NCI-H69 (cell line): ENCODE data around the gene CDH16.
"Not testable (repeated sequence)": the region's sequence is repeated elsewhere in the genome, so short reads cannot be mapped to it uniquely, and the experiment has no call there.

ENCODE experiments used
- DNase-seq: peaks from one replicate; lab custom pipeline; 2025; lab: John Stamatoyannopoulos, UW

The CDH16 gene

GRCh38 chr16:66908762-66909559, 9.7 kb downstream of the CDH16 start:
- no peak for DNase-seq

DNA sequence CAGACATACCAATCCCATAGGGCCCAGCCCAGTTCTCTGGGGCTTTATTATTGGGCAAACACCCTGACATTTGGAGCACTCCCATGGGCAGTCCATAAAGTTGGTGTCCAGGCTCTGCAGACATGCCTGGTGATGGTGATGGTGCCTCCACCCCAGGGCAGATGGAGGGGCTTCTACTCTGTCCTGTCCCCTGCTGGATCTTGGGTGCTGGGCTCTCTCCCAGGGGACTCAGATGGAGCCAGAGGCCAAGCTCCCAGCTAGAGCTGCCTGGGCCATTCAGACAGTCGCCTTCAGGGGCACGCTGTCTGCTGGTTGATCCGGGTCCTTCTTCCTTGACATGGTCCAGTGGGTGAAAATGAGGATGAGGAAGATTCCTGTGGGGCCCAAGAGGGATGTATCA, 10.6 kb downstream of the CDH16 start:
- DNase-seq = no peak

DNA sequence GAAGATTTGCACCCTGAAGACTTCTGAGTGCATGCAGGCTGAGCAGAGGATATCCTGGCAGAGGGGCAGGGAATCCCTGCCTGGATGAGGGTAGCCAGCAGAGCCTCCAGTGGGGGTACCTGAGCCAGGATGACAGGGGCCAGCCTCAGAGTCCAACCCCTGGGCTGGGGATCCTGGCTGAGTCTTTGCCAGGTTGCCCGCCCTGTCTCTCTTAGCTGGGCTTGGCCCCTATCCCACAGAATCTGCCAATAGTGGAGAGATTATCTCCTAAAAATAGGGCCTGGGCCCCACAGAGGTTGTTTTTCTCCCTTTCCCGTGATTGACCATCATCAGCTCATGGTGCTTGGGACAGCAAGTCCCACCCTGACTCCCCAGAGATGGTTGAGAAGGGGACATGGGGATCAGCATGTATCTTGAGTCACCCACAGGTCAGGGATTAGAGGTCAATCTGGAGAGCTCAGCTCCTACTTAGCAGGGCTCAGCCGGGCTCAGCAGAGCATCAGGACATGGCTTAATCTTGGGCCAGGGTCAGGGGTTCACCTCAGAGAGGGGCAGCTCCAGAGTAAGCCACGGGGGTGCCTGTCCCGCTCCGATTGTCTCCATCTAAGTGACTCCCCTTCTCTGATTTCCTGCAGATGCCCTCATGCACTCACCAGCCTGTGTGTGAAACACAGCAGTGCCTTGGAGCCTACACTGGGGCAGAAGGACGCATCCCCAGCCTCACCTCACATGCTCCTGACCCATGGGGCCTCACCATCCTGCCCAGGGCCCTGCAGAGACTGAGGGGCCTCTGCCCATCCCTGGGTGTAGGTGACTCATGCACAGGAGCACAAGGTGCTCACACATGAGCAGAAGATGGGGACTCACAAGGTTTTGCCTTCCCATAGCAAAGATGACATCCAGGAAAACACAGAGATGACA, 11.5 kb downstream of the CDH16 start:
- no peak for DNase-seq

DNA sequence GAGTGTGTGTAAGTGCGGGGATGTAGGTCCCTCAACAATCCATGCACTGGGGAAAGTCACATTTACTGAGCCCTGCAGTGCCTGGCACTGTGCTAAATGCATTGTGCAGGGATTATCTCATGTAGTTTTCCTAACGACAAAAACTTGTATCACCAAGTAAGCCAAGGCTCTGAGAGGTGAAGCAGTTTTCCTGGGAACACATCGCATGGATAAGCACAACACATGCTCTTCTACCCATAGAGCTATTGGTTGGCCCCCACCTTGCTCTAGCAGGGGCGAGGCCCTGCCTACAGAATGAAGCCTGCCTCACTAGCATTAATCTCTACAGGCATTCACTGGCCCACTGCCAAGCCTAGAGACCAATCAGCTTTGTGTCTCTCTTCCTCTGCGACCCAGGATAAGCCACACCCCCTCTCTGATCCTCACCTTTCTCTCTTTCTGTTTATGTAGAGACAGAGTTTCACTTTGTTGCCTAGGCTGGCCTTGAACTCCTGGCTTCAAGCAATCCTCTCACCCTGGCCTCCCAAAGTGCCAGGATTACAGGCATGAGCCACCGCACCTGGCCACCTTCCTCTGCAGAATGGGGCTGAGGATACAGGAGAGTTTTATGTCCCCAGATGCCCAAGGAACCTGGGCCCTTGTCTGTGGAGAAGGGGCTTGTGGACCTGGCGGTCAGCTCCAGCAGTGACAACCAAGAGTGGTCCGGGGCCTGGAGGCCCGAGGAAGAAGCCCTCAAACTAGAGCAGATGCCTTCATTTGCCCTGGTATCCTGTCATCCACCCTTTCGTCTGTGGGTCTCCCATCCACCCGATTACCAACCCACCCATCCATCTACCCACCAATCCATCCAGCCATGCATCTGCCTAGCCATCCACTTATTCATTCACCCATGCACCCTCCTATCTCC, 12.8 kb downstream of the CDH16 start:
- peak; percentile 72 for DNase-seq

- DNase-seq = no peak
These were observed 13.6 kb downstream of the CDH16 start for GRCh38 chr16:66904846-66905632.

GRCh38 chr16:66904428-66904845, 14.2 kb downstream of the CDH16 start:
- DNase-seq = no peak

DNA sequence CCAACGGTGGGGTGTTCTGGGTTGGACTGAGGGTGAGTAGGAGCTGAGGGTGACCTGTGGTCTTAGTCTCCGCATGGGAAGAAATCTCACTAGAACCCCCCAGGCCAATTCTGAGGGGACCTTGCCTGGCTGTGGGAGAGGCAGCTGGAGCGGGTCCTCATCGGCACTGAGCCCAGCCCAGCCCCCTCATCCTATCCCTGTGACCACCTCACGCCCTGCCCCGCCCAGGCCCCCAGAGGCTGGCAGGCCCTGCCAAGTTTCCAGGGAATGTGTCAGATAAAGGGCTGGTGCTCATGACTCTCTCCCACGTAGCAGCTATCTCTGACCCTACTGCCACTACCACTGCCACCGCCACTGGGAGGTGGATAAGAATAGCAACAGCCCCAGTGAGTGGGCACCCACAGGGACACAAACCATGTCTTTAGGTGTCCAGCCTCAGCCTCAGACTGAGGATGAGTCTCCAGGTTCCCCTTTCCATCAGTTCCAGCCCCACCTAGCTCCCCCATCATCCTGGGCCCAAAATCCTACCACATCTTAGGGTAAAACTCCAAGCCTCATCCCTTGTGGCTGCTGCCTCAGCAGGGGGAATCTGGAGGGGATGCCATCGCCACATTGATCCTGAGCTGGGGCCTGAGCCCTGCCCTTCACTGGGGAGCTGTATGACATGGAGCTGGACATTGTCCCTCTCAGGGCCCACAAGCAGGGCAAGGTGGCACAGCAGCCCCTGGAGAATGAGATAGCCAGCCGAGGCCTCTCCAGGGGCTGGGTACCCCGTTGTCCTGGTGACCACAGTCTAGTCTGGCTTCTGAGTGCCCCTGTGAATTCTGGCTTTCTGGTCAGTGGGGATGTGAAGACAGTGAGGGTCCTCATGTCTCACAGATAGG, 14.9 kb downstream of the CDH16 start:
- no peak for DNase-seq

DNA sequence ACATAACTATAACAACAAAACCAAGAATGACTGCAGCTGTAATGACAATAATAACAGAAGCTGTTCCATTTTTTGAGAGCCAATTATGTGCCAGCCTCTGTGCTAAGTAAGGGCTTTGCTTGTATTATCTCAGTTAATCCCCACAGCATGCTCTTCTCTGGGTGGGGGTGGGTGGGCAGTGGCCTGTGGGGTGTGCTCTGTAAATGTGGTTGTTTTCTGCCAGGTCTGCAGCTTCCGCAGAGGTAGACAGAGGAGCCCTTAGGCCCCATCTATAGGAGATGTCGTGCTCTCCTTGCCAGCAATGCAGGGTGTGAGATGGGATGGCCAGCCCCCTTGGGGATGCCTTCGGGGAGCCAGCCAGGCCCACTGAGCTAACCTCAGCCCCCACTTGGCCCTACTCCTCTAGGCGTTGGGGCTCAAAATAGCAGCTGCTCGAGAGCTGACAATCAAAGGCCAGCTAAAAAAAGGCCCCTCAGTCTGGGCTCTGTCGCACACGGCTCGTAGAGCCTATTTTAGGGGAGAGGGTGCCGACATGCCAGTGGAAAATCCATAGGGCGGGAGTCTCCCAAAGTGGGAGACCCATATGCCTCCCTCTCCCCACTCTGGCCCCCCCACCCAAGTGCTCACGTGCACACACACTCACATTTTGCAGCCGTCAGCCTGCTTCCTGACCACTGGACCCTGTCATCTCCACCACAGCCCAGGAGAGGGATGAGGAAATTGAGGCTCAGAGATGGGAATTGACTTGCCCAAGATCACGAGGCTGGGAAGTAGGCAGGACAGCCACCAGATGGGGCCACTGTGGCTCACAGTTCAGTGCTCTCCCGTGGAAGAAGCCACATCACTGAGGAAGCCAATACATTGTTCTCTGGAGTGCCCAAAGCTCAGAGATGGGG, 15.8 kb downstream of the CDH16 start:
- DNase-seq = no peak

DNA sequence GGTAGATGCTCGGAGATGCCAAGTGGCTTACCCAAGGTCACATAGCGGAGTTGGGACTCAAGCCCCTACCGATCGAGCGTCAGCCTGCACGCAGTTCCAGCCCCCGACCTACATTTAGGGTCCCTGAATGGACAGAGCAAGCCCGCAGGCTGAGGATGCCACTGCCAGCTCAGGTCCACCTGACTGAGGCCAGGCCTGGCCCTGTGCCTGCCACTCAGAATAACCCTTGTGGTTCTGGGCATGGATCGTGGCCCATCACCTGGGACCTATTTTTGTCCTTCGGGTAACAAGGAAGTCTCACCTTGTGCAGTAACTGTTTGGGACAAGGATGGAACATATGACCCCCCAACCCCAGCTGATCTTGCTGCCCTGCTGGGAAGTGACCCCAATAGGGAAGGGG, 17.1 kb downstream of the CDH16 start:
- no peak for DNase-seq

GRCh38 chr16:66900721-66901441, 17.8 kb downstream of the CDH16 start:
- no peak for DNase-seq

DNA sequence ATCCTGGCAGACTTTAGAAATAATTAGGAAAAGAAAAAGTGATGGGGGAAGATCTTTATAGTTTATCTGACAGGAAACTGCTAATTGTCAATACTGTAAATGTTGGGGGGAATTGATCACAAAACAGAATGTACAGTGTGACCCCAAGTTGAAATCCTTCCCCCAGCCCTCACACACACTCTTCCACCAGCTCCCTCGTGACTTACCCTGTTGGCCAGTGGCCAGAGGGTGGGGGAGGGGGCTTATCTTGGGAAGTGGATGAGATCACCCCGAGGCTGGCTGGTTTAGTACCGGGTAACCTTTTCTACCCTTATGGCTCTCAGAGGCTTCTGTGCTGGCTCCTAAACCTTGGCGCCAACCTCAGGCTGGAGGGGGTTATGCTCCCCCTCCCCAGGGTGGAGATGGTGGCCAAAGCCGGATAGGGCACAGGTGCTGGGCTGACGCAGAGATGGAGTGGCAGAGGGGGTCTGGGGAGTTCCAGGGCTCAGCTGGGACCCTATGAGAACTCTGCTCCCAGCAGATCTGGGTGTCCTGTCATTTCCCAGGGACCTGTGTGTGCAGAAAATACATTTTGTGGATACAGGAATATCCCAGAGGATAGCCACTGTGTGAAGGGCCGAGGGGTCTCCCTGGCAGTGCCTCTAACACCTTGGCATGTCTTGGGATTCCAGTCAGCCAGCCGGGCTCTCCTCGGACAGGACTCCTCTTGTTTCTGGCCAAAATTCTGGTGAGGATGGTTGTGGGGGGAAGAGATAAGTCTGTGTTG, 18.6 kb downstream of the CDH16 start:
- peak; percentile 62 for DNase-seq

- DNase-seq = no peak
These were observed 19.3 kb downstream of the CDH16 start for GRCh38 chr16:66899310-66899944.

GRCh38 chr16:66898933-66899309, 19.8 kb downstream of the CDH16 start:
- DNase-seq = no peak

DNA sequence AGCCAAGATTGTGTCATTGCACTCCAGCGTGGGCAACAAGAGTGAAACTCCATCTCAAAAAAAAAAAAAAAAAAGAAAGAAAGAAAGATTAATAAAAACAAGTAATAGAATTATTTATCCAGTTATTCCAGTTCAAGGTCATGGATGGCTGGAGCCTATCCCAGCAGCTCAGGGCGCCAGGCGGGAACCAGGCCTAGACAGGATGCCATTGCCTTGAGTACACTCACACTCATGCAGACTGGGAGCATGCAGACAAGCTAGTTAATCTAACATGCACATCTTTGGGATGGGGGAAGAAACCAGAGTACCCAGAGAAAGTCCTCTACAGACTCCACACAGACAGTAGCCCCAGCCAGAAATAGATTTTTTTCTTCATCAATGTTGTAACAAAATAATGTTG, 20.5 kb downstream of the CDH16 start:
- DNase-seq = no peak

GRCh38 chr16:66896682-66897081, 22.0 kb downstream of the CDH16 start:
- DNase-seq = not testable (repeated sequence)

DNA sequence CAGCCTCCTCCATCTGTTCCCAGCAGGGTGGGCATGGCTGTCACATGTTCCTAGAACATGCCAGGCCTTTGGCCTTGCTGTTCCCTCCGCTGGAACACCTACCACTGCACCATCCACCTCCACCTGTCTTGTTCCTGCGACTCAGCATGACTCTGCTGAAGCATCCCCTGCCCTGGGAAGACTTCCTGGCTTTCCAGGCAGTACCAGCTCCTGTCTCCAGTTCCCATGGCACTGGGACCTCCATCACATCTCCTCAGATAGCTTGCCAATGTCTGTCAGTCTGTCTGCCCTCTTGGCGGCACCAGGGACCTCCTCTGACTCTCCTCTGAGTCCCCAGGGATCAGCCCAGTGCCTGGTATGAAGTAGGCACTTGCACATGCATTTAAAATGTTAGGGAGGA, 22.7 kb downstream of the CDH16 start:
- DNase-seq = no peak

DNA sequence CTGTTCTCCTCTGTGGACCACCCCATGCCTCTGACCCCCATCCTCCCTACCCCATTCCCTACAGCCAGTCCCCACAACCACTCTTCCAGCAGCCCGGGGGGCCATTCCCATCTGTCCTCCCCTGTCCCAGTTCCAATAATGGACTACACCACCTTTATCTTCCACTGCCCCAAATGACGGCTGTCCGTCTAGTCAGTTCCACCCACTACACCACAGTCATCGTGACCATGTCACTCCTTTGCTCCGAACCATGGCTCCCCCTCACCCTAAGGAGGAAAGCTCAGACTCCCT, 23.1 kb downstream of the CDH16 start:
- DNase-seq = no peak
